DMS153 (cell line): Measurements from ENCODE around the gene GSPT2.
A peak's percentile ranks its signal among the peaks of the same experiment; 100 is the strongest.
"Not testable (repeated sequence)": the region's sequence is repeated elsewhere in the genome, so short reads cannot be mapped to it uniquely, and the experiment has no call there.

Experiments
- DNase-seq: peaks from one replicate; lab custom pipeline; 2025; lab: John Stamatoyannopoulos, UW

The GSPT2 gene

GRCh38 chrX:51743179-51743957 is at the start of gene GSPT2:
TSS of gene GSPT2 (plus strand) at chrX:51743442. CDS start at chrX:51743627, 185 bp downstream.
- peak; percentile 49 for DNase-seq

GRCh38 chrX:51694254-51694653 is 49.0 kb upstream of the GSPT2 start:
- no peak for DNase-seq

DNA sequence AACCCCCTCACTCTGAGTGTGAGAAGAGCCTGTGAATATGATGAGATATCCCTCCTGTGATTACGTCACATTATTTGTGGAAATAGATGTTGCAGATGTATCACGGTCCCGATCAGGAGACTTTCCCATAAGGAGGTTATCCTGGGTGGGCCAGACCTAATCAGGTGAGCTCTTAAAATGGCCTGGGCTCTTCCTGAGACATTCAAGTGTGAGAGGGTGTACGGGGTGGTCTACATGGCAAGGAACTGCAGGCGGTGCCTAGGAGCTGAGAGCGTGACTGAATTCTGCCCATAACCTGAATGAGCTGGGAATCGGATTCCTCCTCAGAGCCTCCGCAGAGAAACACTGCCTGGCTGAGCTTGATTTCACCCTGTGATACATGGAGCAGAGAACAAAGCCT is 45.8 kb upstream of the GSPT2 start:
- no peak for DNase-seq

GRCh38 chrX:51710277-51711164 is 32.7 kb upstream of the GSPT2 start, which contains the start of gene CENPVL1:
TSS of gene CENPVL1 (plus strand) at chrX:51710512. CDS start at chrX:51710512, 0 bp downstream.
- not testable (repeated sequence) for DNase-seq

DNA sequence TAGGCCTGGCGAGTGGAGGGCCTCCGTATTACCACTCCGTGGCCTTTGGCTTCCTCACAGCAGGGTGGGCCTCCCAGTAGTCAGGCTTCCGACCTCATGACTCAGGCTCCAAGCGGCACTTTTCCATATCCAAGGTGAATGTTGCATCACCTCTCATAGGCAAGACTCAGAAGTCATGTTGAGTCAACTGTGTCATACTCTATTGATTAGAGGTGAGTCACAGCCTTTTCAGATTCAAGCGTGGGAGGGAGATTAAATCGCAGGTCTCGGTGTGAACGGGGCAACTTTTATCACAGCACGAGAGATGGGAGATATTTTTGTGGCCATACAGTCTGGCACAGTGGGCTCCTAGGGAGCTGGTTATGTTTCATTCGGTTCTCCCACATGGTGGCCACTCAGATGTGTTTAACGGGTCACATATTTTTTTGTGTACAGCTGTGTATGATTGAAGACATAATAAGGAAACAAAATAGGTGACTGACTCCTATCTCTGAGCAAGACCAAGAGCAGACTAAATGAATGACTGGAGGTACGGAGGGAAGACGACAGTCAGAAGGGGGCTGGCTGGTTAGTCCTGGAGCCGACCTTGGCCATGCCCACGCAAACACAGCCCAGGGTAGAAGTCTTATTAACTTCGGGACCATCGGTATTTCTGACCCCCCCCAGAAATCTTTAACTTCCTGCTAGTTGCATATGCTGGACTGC is 30.1 kb upstream of the GSPT2 start:
- not testable (repeated sequence) for DNase-seq

DNA sequence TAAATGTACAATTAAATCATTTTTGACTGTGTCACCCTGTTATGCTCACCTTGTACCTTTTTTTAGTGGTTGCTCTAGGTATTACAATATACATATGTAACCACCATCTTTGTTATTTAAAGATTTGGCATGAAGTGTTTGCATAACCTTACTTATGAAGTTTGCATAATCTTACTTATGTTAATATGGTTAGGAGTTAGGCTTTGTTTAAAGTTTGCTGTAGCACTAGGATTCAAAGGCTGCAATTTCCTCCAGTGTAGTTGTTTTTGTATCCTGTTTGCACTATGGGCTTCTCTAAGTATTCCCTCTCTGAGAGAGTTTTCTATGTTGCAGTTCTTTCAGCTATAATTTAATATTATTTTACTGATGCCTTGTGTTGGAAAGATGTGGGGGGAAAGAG is 15.0 kb upstream of the GSPT2 start:
- DNase-seq = no peak

GRCh38 chrX:51737091-51737490 is 6.2 kb upstream of the GSPT2 start:
- no peak for DNase-seq

GRCh38 chrX:51742586-51742985 is 656 bp upstream of the GSPT2 start:
- no peak for DNase-seq

DNA sequence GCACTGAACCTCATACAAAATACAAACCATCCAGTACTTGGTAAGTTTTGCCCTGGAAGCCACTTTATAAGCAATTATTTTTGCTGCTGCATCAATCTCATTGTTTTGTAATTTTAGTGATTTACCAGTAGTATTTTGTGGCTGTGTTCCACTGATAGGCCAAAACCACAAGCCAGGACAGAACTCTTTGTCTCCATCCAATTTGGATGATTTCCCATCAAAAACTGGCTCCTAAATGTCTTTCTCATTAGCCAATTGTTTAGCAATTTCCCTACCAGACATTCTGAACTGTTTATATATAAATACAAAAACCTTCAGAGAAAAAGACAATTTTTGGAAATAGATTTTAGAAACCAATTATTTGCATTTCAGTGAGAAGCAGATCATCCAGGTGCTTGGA is 4.4 kb downstream of the GSPT2 start:
- DNase-seq = no peak

GRCh38 chrX:51759055-51759839 is 16.0 kb downstream of the GSPT2 start:
- DNase-seq = no peak

- no peak for DNase-seq
Observed at GRCh38 chrX:51760657-51761056, 17.4 kb downstream of the GSPT2 start.

GRCh38 chrX:51766546-51766945 is 23.3 kb downstream of the GSPT2 start:
- DNase-seq = no peak

DNA sequence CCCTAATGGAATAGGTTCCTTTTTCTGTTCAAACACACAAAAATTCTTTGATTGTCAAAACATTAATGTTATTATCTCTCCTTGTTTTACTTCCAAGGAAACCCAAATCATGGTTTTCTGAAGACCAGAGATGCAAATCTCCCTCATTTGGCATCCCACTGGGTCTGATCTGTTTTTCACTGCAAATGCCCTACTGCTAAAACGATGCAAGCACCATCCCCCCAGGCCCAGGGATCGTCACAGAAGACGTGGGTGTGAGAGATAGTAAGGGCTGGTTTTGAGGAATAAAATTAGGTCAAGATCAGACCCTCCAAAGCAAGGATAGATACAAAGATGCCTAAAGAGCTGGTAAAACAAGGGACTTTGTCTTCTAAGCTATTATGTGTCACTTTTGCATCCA is 33.6 kb downstream of the GSPT2 start:
- no peak for DNase-seq

DNA sequence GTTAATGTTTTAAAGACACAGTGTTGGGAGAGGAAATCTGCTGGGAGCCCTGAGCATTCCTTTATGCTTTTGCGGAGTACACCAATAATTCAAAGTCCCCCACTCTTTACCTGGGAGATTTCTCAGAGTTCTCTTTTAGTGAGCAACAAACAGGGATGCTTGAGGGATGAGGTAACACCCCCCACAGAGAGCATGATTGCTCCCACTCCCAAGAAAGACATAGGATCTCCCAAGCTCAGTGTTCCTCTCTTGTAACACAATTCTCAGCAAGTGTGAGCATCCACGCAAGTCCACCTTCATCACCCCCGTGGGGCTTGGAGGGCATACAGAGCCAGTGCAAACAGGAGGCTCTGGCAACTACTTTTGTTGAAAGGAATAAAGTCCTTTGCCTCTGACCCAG is 36.1 kb downstream of the GSPT2 start:
- DNase-seq = no peak

DNA sequence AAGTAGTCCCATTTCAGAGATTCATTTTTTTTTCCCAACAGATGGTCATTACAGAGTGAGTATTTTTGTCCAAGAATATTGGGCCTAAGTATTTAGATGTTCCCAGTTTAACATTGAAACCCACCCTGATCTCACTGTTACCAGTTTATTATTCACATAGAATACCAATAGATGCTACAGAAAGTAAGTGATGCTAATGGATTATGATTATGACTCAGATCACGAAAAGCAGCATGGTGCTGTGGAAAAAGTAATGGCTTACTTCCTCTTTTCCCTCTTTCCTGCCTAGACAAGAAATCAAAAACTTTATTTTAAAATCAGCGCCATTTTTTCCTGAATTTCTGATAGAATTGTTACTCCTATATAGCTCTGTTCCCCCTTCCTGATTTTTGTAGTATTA is 51.9 kb downstream of the GSPT2 start:
- no peak for DNase-seq
